H1 (cell line): ENCODE data around the gene CTXN1. TPM values are rescaled to one million over a fixed set of nuclear protein-coding genes. Genes with fewer than 3 reads are reported as not detected.

Experiments
- CBX8 ChIP-seq: fragments of 300-800, 300-1000 bp; sonication (generic); IDR thresholded peaks from 2 replicates; pipeline ENCODE4 v1.7.1; 2016; ENCODE audit warnings: low read depth, low read length, borderline replicate concordance
- TAF1 ChIP-seq: IDR thresholded peaks from 2 replicates; pipeline ENCODE4 v1.6.1; 2011; ENCODE audit warnings: mild to moderate bottlenecking, low read depth, low read length
- ZNF274 ChIP-seq: IDR thresholded peaks from 2 replicates; pipeline ENCODE4 v1.7.0; 2012; ENCODE audit warnings: low read length, borderline replicate concordance; ENCODE audit errors: extremely low read depth
- polyA plus RNA-seq, 7 experiments: library from polyadenylated mRNA; depleted of rRNA in 3 of 7; stranded (reverse) in 5 of 7; unstranded in 2 of 7; fragments of >200 nt in 5 of 7; fragments of 200-250 nt in 2 of 7; gene quantifications; 1 replicate in 5 of 7; 2 replicates in 1 of 7; 4 replicates in 1 of 7; pipeline versions ENCODE4 v1.2.1 to v1.2.3, GENCODE V29; 2011 to 2013; ENCODE audit warnings: missing spikeins in 2 of 7, mixed read lengths in 2 of 7
- total RNA-seq: library from RNA; stranded (reverse); fragmentation: NEBNext Ultra II Directional; extraction: Animal tissue kit (Norgen Biotek cat#: 25700); gene quantifications from 2 replicates; pipeline ENCODE4 v1.2.1, GENCODE V29; 2021
- TF ChIP-seq, protein P1 (sequence below): IDR thresholded peaks from 2 replicates; pipeline ENCODE4 v1.6.1; 2012; ENCODE audit warnings: low read length, inconsistent platforms

Gene CTXN1
- total and polyA plus RNA-seq, 2 of the 8 experiments (the other 6 are each of a cell fraction or from before 2014, with no cell fraction given) = 16.4 to 58.0 TPM

DNA sequence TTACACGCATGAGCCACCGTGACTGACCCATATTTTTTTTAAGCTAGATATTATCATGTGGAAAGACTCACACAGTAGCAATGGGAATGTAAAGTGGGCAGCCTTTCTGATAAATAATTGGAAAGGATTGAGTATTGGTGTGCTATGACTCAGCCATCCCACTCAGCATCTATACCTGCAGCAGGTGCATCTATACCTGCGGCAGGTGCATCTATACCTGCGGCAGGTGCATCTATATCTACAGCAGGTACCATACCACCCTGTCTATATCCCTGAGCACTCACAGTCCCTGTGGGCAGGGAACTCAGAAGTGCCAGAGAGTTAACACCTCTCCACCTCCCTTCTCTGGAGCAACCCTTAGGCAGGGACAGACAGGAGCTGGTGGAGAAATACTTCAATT is 42.8 kb downstream of the CTXN1 start (continued):
- TF ChIP-seq, protein P1, sequence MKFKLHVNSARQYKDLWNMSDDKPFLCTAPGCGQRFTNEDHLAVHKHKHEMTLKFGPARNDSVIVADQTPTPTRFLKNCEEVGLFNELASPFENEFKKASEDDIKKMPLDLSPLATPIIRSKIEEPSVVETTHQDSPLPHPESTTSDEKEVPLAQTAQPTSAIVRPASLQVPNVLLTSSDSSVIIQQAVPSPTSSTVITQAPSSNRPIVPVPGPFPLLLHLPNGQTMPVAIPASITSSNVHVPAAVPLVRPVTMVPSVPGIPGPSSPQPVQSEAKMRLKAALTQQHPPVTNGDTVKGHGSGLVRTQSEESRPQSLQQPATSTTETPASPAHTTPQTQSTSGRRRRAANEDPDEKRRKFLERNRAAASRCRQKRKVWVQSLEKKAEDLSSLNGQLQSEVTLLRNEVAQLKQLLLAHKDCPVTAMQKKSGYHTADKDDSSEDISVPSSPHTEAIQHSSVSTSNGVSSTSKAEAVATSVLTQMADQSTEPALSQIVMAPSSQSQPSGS = no peak
- TF ChIP-seq CBX8 (no peak), ZNF274 (no peak), TAF1 (no peak)
